Spleen (tissue), 11 donors: ENCODE measurements around the gene ATP6V0B. TPM values are rescaled to one million over a fixed set of nuclear protein-coding genes. Genes with fewer than 3 reads are reported as not detected.

Source experiments
- DNase-seq: peaks from one replicate; pipeline ENCODE4 v3.0.0-alpha.2; 2020
- H3K27ac ChIP-seq, 8 donors: fragments of 200-600 bp; sonication (generic) in 7 of 8; 1 replicate in 4 of 8; 2 replicates in 4 of 8; pipeline versions ENCODE4 v1.5.0 to v1.8.0; 2016 to 2021; ENCODE audit warnings: inconsistent platforms in 4 of 8, mild to moderate bottlenecking in 4 of 8, moderate library complexity in 1 of 8
- H3K27me3 ChIP-seq, 7 donors: fragments of 200-600 bp; sonication (generic) in 6 of 7; replicated peaks in 1 of 7; 1 replicate in 4 of 7; 2 replicates in 3 of 7; pipeline versions ENCODE4 v1.5.0 to v1.8.0; 2016 to 2021; ENCODE audit warnings: inconsistent platforms in 3 of 7, mild to moderate bottlenecking in 1 of 7
- H3K36me3 ChIP-seq, 6 donors: fragments of 200-600 bp; sonication (generic) in 5 of 6; 1 replicate in 4 of 6; 2 replicates in 2 of 6; pipeline versions ENCODE4 v1.5.0 to v1.8.0; 2016 to 2021; ENCODE audit warnings: inconsistent platforms in 2 of 6
- H3K4me1 ChIP-seq, 6 donors: fragments of 200-600 bp; sonication (generic) in 5 of 6; 1 replicate in 3 of 6; 2 replicates in 3 of 6; pipeline versions ENCODE4 v1.5.0 to v1.8.0; 2016 to 2021; ENCODE audit warnings: inconsistent platforms in 3 of 6
- H3K4me3 ChIP-seq, 8 donors: fragments of 200-600 bp; sonication (generic) in 7 of 8; 1 replicate in 4 of 8; 2 replicates in 4 of 8; pipeline versions ENCODE4 v1.5.0 to v1.8.0; 2016 to 2021; ENCODE audit warnings: inconsistent platforms in 4 of 8, mild to moderate bottlenecking in 4 of 8, moderate library complexity in 2 of 8
- H3K9me3 ChIP-seq, 8 donors: fragments of 200-600 bp; sonication (generic) in 7 of 8; 1 replicate in 4 of 8; 2 replicates in 4 of 8; pipeline versions ENCODE4 v1.5.0 to v1.8.0; 2016 to 2021; ENCODE audit warnings: inconsistent platforms in 4 of 8
- POLR2A ChIP-seq, 3 donors: fragments of 450-650 bp; IDR thresholded peaks; one replicate each; pipeline ENCODE4 v1.5.1; 2017; ENCODE audit warnings: antibody characterized with exemption in 3 of 3, mild to moderate bottlenecking in 1 of 3
- POLR2AphosphoS5 ChIP-seq, 3 donors: sonication (generic); formaldehyde crosslinking; IDR thresholded peaks; one replicate each; pipeline ENCODE4 v1.5.1; 2017; ENCODE audit warnings: antibody characterized with exemption in 3 of 3
- WGBS, 5 donors: extraction: QIAGEN DNeasy Blood & Tissue Kit in 3 of 5; methylation state at CpG; one replicate each; pipeline versions ENCODE4 v1.1.5 to v1.1.7; 2013 to 2018; 5-methylcytosine and 5-hydroxymethylcytosine counted together
- intact Hi-C: fragments of 100-400 bp; cut with DNase I; formaldehyde crosslinking; loops from one replicate; pipeline ENCODE4 v1.15.0; 2023; ENCODE audit warnings: low total_unique reads
- polyA plus RNA-seq, 3 donors: library from polyadenylated mRNA; stranded (reverse); fragments of 200-250 nt; gene quantifications; one replicate each; pipeline ENCODE4 v1.2.1, GENCODE V29; 2013
- total RNA-seq, 7 donors: library from RNA; depleted of rRNA in 3 of 7; stranded (reverse); fragments of >200 nt in 3 of 7; fragmentation: NEBNext Ultra II Directional in 4 of 7; extraction: Animal tissue kit (Norgen Biotek cat#: 25700) in 4 of 7; gene quantifications; one replicate each; pipeline versions ENCODE4 v1.1.0 to v1.2.1, GENCODE V29; 2016 to 2021
- TF ChIP-seq, protein P1 (sequence below), 11 experiments: fragments of 200-600 bp in 7 of 11; fragments of 450-650 bp in 4 of 11; sonication (generic) in 4 of 11; IDR thresholded peaks in 8 of 11; conservative IDR thresholded peaks in 3 of 11; 1 replicate in 7 of 11; 2 replicates in 4 of 11; pipeline versions ENCODE4 v1.4.0 to v1.8.0; 2016 to 2021; ENCODE audit warnings: antibody characterized with exemption in 11 of 11, inconsistent platforms in 4 of 11, mild to moderate bottlenecking in 1 of 11
- donor health status: healthy with polysubstance abuse.
- donor health status: DM: no; HTN: no; CAD: no; lungs with moderate emphysema.
- donor health status: DM: no; HTN: no; CAD: no.
- donor health status: Bipolar disorder and iron deficiency.
- donor health status: healthy.
- donor health status: DM: no; HTN: no; CAD: no.
- donor health status: DM: yes; HTN: yes; CAD: no.

ATP6V0B gene
- total and polyA plus RNA-seq, 10 donors = 124 to 219 (median 177) TPM

DNA sequence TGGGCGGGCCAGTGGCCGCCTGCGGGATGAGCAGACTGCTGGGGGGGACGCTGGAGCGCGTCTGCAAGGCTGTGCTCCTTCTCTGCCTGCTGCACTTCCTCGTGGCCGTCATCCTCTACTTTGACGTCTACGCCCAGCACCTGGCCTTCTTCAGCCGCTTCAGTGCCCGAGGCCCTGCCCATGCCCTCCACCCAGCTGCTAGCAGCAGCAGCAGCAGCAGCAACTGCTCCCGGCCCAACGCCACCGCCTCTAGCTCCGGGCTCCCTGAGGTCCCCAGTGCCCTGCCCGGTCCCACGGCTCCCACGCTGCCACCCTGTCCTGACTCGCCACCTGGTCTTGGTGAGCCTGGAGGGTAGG lies 6.4 kb downstream of the ATP6V0B start:
- WGBS, 5 donors = 71 to 84% (median 82%) methylated on average over 19 to 20 of the region's 20 CpGs
- Histone ChIP-seq H3K9me3 (no peaks in the 10 kb centered on the region), H3K4me1 (peaks cover 18 to 69% (median 48%) of the 10 kb centered on the region in 6 donors), H3K36me3 (peaks cover 0 to 41% (median 16%) of the 10 kb centered on the region in 6 donors), H3K27me3 (peaks cover 0 to 6% (median 0%) of the 10 kb centered on the region in 7 donors), H3K27ac (no peak overlapping the region), H3K4me3 (peak overlapping the region in 1 of 8 donors; percentile 5)
- DNase-seq = no peak
- no peak for TF ChIP-seq POLR2AphosphoS5 (IDR thresholded peaks at IDR 0.05)
- TF ChIP-seq, protein P1, sequence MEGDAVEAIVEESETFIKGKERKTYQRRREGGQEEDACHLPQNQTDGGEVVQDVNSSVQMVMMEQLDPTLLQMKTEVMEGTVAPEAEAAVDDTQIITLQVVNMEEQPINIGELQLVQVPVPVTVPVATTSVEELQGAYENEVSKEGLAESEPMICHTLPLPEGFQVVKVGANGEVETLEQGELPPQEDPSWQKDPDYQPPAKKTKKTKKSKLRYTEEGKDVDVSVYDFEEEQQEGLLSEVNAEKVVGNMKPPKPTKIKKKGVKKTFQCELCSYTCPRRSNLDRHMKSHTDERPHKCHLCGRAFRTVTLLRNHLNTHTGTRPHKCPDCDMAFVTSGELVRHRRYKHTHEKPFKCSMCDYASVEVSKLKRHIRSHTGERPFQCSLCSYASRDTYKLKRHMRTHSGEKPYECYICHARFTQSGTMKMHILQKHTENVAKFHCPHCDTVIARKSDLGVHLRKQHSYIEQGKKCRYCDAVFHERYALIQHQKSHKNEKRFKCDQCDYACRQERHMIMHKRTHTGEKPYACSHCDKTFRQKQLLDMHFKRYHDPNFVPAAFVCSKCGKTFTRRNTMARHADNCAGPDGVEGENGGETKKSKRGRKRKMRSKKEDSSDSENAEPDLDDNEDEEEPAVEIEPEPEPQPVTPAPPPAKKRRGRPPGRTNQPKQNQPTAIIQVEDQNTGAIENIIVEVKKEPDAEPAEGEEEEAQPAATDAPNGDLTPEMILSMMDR (IDR thresholded peaks at IDR 0.05 in 8 of 11, conservative IDR thresholded peaks at IDR 0.05 in 3 of 11) = no peak
- intact Hi-C loops = no loop called here

GRCh38 chr1:43981636-43982035 lies 6.9 kb downstream of the ATP6V0B start:
- H3K4me3 ChIP-seq = no peak overlapping the region
- H3K4me1 ChIP-seq = peaks cover 13 to 64% (median 42%) of the 10 kb centered on the region in 6 donors
- no peak overlapping the region for H3K27ac ChIP-seq
- no peaks in the 10 kb centered on the region for H3K9me3 ChIP-seq
- intact Hi-C loops = no loop called here
- TF ChIP-seq, protein P1 (IDR thresholded peaks at IDR 0.05 in 8 of 11, conservative IDR thresholded peaks at IDR 0.05 in 3 of 11) = no peak
- TF ChIP-seq POLR2AphosphoS5 (IDR thresholded peaks at IDR 0.05) = no peak
- TF ChIP-seq POLR2A (IDR thresholded peaks at IDR 0.05) = no peak
- H3K36me3 ChIP-seq = peaks cover 0 to 37% (median 11%) of the 10 kb centered on the region in 6 donors
- 94 to 97% (median 96%) methylated on average over 17 to 20 of the region's 20 CpGs for WGBS, 5 donors
- H3K27me3 ChIP-seq = peaks cover 0 to 6% (median 0%) of the 10 kb centered on the region in 7 donors
- no peak for DNase-seq

- Histone ChIP-seq H3K4me3 (no peak overlapping the region), H3K27ac (peak overlapping the region in 6 of 8 donors; percentile 15 to 69 (median 44)), H3K27me3 (peaks cover 0 to 6% (median 0%) of the 10 kb centered on the region in 7 donors), H3K36me3 (peaks cover 0 to 31% (median 5%) of the 10 kb centered on the region in 6 donors), H3K9me3 (no peaks in the 10 kb centered on the region), H3K4me1 (peaks cover 7 to 57% (median 36%) of the 10 kb centered on the region in 6 donors)
- intact Hi-C loops = no loop called here
- no peak for DNase-seq
- 92 to 97% (median 95%) methylated on average over 6 to 8 of the region's 8 CpGs for WGBS, 5 donors
- TF ChIP-seq POLR2A (IDR thresholded peaks at IDR 0.05) (no peak), POLR2AphosphoS5 (IDR thresholded peaks at IDR 0.05) (no peak)
- TF ChIP-seq, protein P1 (IDR thresholded peaks at IDR 0.05 in 8 of 11, conservative IDR thresholded peaks at IDR 0.05 in 3 of 11) = no peak
These were observed 7.5 kb downstream of the ATP6V0B start for GRCh38 chr1:43982241-43982640.

GRCh38 chr1:43982808-43983207 lies 8.0 kb downstream of the ATP6V0B start:
- Histone ChIP-seq H3K4me3 (peak overlapping the region in 1 of 8 donors; percentile 11), H3K4me1 (peaks cover 7 to 52% (median 31%) of the 10 kb centered on the region in 6 donors), H3K27me3 (peaks cover 0 to 6% (median 0%) of the 10 kb centered on the region in 7 donors), H3K27ac (peak overlapping the region in 7 of 8 donors; percentile 32 to 69 (median 47)), H3K36me3 (peaks cover 0 to 25% (median 1%) of the 10 kb centered on the region in 6 donors), H3K9me3 (no peaks in the 10 kb centered on the region)
- intact Hi-C loops = no loop called here
- 47 to 81% (median 71%) methylated on average over 15 of the region's 15 CpGs for WGBS, 5 donors
- peak; percentile 47 to 60 (median 53) for TF ChIP-seq POLR2AphosphoS5 (IDR thresholded peaks at IDR 0.05)
- no peak for TF ChIP-seq POLR2A (IDR thresholded peaks at IDR 0.05)
- DNase-seq = no peak
